CD4-positive, alpha-beta T cell treated with Interleukin-17A for 1 hour (primary cell): ENCODE measurements around the gene SPINK9.

Experiments
- DNase-seq: peaks from one replicate; pipeline ENCODE4 v3.0.0-alpha.2; 2020

Gene SPINK9

GRCh38 chr5:148372166-148372725 is 36.9 kb downstream of the SPINK9 start:
- DNase-seq, result no peak

DNA sequence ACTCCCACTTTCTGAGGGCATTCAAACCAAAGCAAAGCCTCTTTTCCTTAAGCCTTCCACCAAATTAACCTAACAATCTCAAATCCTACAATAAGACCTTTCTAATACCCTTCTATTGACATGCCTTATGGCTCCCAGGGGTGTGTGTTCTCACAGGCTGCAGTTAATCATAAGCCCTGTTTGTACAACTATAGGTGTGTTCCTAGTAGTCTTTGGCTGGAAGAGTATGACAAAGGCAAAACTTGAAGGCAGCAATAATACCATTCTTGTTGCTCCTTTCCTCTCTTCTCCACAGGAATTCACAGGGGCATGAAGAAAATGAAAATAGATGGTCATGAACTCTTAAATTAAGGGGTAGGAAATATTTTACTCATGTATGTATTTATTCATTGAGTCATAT is 37.5 kb downstream of the SPINK9 start:
- no peak for DNase-seq

- DNase-seq, result peak; percentile 39
Observed at GRCh38 chr5:148374690-148375360, 39.5 kb downstream of the SPINK9 start.

DNA sequence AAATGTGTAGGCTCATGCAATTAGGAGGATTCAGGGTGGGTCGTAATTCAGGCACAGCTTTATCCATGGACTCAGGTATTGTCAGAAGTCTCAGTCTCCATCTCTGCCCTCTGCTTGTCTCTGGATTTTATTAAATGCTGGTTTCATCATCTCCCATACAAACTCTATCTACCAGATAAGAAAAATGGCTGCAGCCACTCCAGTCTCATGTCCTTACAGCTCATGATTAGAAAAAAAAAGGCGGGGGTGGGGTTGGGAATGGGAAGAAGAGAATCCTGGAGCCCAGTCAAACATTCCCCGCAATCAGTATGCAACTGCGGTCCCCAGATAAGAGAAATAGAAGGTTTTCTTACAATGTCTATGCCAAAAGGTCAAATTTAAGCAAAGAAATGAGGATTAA is 40.8 kb downstream of the SPINK9 start:
- no peak for DNase-seq

GRCh38 chr5:148378670-148379069 is 43.3 kb downstream of the SPINK9 start:
- DNase-seq, result no peak

GRCh38 chr5:148379340-148379739 is 44.0 kb downstream of the SPINK9 start:
- DNase-seq, result no peak

- DNase-seq, result no peak
Observed at GRCh38 chr5:148381906-148382305, 46.5 kb downstream of the SPINK9 start.

- DNase-seq, result peak; percentile 14
Observed at GRCh38 chr5:148382961-148383360, 47.6 kb downstream of the SPINK9 start.

GRCh38 chr5:148383564-148384379 is 48.4 kb downstream of the SPINK9 start, which contains the start of gene FBXO38:
Gene FBXO38 (plus strand): TSS chr5:148383958. CDS start chr5:148394777, 10,819 bp downstream.
- peak; percentile 98 for DNase-seq

GRCh38 chr5:148384380-148384737 is 49.0 kb downstream of the SPINK9 start:
- no peak for DNase-seq

GRCh38 chr5:148385094-148385493 is 49.7 kb downstream of the SPINK9 start:
- DNase-seq, result no peak

GRCh38 chr5:148386041-148386440 is 50.7 kb downstream of the SPINK9 start:
- DNase-seq, result no peak

GRCh38 chr5:148387325-148387724 is 52.0 kb downstream of the SPINK9 start:
- no peak for DNase-seq

DNA sequence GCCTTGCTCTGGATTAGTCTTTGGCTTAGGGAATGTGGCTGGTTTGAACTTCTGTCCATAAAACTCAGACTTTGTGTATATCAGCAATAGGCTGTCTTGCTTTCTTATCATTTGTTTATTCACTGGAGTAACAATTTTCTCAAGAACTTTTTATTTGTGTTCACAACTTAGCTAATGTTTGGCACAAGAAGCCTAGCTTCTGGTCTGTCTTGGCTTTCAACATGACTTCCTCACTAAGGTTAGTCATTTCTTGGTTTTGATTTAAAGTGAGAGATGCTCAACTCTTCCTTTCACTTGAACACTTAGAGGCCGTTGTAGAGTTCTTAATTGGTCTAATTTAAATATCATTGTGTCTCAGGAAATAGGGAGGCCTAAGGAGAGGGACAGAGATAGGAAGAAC is 53.3 kb downstream of the SPINK9 start:
- DNase-seq, result no peak
